Neural cell (in vitro differentiated cells): ENCODE data around the gene SLBP.

Experiments used
- CTCF ChIP-seq: fragments of 450-650 bp; IDR thresholded peaks from 2 replicates; pipeline ENCODE4 v1.5.1; 2014; ENCODE audit warnings: antibody characterized with exemption, mild to moderate bottlenecking, moderate library complexity; ENCODE audit not compliant: poor library complexity, severe bottlenecking
- EP300 ChIP-seq: fragments of 450-650 bp; conservative IDR thresholded peaks from 2 replicates; pipeline ENCODE4 v1.6.1; 2014; ENCODE audit warnings: antibody characterized with exemption, mild to moderate bottlenecking, moderate library complexity; ENCODE audit not compliant: poor library complexity, severe bottlenecking
- EZH2 ChIP-seq: fragments of 200-600, 300-800 bp; shearing (Covaris generic), sonication (generic); IDR thresholded peaks from 2 replicates; pipeline ENCODE4 v1.6.1; 2014; ENCODE audit warnings: antibody characterized with exemption, low read length, borderline replicate concordance, mild to moderate bottlenecking; ENCODE audit not compliant: insufficient read depth, poor library complexity, severe bottlenecking
- MXI1 ChIP-seq: fragments of 450-650 bp; conservative IDR thresholded peaks from 2 replicates; pipeline ENCODE4 v1.6.1; 2014; ENCODE audit warnings: antibody characterized with exemption, mild to moderate bottlenecking; ENCODE audit not compliant: poor library complexity, severe bottlenecking
- POLR2AphosphoS5 ChIP-seq: IDR thresholded peaks from 2 replicates; pipeline ENCODE4 v1.6.1; 2012
- RAD21 ChIP-seq: fragments of 450-650 bp; conservative IDR thresholded peaks from 2 replicates; pipeline ENCODE4 v1.6.1; 2014; ENCODE audit warnings: antibody characterized with exemption, mild to moderate bottlenecking, moderate library complexity
- REST ChIP-seq: IDR thresholded peaks from 2 replicates; pipeline ENCODE4 v1.6.1; 2012; ENCODE audit warnings: borderline replicate concordance
- SMC3 ChIP-seq: fragments of 450-650 bp; conservative IDR thresholded peaks from 2 replicates; pipeline ENCODE4 v1.6.1; 2014; ENCODE audit warnings: antibody characterized with exemption, mild to moderate bottlenecking, moderate library complexity; ENCODE audit not compliant: poor library complexity

- TF ChIP-seq CTCF = no peak
- no peak for TF ChIP-seq EZH2
- no peak for TF ChIP-seq POLR2AphosphoS5
- TF ChIP-seq RAD21 = no peak
- no peak for TF ChIP-seq REST
- no peak for TF ChIP-seq EP300
- TF ChIP-seq MXI1 = no peak
- no peak for TF ChIP-seq SMC3
These were observed 68.0 kb downstream of the SLBP start for GRCh38 chr4:1643971-1644735.
